ENCODE data around the gene DRD4.

DRD4 gene

DNA sequence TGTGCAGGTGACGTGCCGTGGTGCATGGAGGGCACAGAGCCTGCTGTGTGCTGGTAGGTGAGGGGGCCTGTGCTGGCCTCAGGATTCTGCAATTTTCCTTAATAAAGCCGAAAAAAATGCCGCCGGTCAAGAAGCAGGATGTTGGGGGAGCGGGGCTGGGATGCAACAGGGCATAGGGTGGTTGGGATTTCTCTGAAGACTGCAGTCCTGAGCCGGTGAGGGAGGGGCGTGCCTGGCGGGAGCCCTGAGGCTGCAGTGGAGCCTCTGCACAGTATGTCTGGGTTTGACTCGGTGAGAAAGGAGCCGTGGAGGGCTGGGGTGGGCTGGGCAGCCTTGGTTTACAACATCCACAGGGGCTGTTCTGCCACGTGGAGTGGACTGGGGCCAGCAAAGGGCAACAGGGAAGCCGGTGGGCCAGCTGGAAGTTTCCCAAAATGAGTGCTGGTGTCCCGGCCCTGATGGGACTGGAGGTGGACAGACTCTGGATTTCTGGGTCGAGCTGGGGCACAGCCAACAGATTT, 13.7 kb upstream of the DRD4 start:
- no peak for DNase-seq

GRCh38 chr11:623999-624704, 12.9 kb upstream of the DRD4 start:
- no peak for DNase-seq

DNA sequence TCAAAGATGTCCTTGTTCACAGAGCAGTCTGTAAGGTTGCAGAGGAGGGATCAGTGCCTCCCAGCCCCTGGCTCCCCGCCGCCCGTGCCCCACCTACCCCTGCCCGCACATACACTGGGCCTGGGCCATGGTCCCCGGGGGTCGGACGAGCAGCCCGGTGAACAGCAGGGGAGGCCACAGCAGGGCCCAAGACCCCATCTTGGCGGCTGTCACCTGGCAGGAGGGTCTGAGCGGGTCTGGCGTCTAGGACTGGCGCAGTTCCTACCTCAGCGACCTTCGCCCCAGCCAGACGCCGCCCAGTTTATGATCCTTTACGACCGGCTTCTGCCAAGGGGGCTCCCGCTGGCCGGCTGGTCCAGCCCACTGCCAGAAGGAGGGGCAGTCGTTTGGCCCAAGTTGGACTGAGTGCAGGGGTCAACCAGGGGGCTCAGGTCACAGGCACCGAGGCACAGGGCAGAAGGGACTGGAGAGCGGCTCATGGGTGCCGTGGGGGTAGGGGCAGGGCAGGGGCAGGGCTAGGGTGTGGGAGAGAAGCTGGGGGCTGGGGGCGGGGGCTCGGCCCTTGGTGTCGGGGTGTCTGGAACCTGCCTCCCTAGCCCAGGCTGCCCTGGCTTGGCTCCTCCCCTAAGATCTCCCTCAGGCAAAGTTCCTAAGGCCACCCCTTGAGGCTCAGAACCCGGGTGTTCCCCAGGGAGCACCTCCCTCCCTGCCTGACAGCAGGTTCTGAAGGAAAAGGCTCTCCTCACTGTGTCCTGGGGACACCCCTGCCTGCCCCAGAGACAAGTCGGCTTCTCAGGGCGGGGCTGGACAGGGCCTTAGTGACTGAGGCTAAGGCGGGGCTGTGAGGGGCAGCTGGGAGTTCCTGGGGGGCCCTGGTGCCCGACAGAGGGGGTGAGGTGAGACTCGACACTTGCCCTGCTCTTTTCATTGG, 12.1 kb upstream of the DRD4 start, which contains the start of gene CDHR5:
CDHR5 (minus strand) TSS at position 251 of the 931 bp plus-strand sequence; CDS start at position 198, 53 bp downstream.
- DNase-seq = no peak

- DNase-seq = no peak
Measured at GRCh38 chr11:625636-626268, 11.3 kb upstream of the DRD4 start.

- no peak for DNase-seq
Measured at GRCh38 chr11:626475-627307, 10.4 kb upstream of the DRD4 start, which contains the start of gene SCT. Gene SCT, minus strand, starts transcription at chr11:627181. Its CDS starts 38 bp downstream, at chr11:627143.

DNA sequence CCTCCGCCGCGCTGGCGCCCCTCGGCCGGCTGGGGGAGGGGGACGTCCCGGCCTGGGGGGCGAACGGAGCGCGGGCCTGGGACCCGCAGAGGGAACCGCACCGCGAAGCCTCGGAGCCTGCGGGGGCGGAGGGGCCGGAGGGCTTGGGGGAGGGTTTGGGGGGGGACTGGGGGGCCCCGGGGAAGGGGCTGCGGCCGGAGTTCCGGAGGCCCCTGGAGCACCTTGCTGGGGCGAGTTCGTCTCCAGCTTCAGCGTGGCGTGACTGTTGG, 9.8 kb upstream of the DRD4 start:
- no peak for DNase-seq

GRCh38 chr11:628056-628455, 9.0 kb upstream of the DRD4 start:
- no peak for DNase-seq

DNA sequence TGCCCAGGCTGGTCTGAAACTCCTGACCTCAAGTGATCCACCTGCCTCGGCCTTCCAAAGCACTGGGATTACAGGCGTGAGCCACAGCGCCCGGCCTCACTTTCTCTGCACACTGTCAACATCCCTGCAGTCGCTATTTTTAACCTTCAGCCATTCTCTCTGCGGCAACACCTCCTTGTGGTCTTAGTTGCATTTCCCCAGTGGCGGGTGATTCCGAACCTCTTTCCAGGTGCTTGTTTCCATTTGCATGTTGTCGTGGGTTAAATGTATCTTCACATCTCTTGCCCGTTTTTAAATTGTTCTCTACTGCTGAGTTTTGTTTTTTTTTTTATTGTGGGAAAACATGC, 7.9 kb upstream of the DRD4 start:
- DNase-seq = no peak

- DNase-seq = no peak
Measured at GRCh38 chr11:630871-631270, 6.2 kb upstream of the DRD4 start.

GRCh38 chr11:635945-636510, 1.0 kb upstream of the DRD4 start:
- DNase-seq = no peak

GRCh38 chr11:637333-637592, 194 bp downstream of the DRD4 start:
- no peak for DNase-seq

GRCh38 chr11:637593-638521, 788 bp downstream of the DRD4 start:
- no peak for DNase-seq

DNA sequence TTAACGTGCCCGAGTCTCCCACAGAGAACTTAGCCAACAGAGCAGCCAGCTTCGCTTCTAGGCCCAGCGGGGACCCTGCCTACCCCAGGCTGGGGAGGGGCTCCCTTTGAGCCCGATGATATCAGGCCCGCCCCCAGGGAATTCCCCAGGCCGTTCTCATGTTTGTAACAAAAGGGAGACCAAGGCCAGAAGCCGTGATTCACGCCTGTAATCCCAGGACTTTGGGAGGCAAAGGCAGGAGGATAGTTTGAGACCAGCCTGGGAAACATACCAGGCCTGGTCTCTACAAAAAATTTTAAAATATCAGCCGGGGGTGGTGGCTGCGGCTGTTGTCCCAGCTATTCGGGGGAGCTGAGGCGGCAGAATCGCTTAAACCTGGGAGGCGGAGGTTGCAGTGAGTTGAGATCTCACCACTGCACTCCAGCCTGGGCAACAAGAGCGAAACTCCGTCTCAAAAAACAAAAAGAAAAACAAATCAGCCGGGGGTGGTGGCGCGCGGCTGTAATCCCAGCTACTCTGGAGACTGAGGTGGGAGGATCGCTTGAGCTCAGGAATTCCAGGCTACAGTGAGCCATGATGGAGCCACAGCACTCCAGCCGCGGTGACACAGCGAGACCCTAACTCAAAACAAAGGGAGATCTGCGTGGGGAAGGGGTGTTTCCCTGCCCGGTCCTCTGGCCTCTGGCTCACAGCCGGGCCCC, 1.7 kb downstream of the DRD4 start:
- DNase-seq = no peak

DNA sequence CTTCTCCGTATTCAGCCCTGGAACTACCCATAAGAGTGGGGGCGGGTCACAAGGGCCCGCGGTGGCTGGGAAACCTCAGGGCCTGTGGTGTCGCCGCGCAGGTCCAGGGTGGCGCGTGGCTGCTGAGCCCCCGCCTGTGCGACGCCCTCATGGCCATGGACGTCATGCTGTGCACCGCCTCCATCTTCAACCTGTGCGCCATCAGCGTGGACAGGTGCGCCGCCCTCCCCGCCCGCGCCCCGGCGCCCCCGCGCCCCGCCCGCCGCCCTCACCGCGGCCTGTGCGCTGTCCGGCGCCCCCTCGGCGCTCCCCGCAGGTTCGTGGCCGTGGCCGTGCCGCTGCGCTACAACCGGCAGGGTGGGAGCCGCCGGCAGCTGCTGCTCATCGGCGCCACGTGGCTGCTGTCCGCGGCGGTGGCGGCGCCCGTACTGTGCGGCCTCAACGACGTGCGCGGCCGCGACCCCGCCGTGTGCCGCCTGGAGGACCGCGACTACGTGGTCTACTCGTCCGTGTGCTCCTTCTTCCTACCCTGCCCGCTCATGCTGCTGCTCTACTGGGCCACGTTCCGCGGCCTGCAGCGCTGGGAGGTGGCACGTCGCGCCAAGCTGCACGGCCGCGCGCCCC, 2.4 kb downstream of the DRD4 start:
- DNase-seq = no peak

GRCh38 chr11:640021-640706, 3.1 kb downstream of the DRD4 start:
- no peak for DNase-seq

GRCh38 chr11:641806-642370, 4.8 kb downstream of the DRD4 start:
- no peak for DNase-seq

GRCh38 chr11:643366-643765, 6.3 kb downstream of the DRD4 start:
- DNase-seq = no peak

DNA sequence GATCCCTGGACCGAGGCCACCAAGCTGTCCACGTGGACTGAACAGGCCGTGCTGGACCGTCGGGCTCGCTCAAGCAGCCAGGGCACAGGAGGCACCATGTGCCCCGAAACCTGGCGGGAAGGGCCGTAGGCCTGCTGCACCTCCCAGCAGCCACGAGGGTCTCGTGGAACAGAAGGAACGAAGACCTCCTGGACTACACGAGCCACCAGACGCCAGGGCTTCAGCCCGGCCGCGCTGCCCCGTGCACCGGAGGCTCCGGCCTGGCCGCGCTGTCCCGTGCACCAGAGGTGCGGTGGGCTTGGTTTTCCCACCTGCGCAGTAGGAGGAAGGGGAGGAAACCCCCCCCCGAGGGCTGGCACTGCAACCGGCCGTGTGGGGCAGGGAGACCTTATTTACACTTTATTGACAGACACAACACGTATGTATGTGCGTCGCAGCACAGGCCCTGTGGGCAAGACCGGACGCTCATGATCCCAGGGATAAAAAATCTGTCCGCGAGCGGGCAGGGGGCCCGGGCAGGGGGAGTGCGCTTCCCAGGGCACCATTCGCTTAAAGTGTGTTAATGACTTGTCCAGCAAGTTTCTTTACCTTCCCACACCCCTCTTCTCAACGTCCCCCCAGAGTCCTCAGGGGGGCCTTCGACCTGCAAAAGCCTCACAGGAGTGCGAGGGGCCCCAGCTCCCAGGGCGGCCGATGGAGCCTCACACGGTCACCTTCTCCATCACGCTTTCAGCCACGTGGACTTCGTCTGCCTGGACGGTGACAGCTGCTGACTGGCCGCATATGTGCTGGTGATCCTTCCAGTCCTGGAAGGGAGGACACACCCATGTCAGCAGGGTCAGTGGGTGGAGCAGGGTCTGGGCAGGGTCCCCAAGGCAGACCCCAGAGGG, 7.0 kb downstream of the DRD4 start:
- DNase-seq = no peak
